Skeletal muscle tissue (tissue), 4 donors: ENCODE measurements around the gene SEPTIN1. TPM values are rescaled to one million over a fixed set of nuclear protein-coding genes. Genes with fewer than 3 reads are reported as not detected.
A peak's percentile ranks its signal among the peaks of the same experiment; 100 is the strongest.

ENCODE experiments used
- H3K27ac ChIP-seq: one replicate; pipeline ENCODE4 v1.7.0; 2013; ENCODE audit warnings: mild to moderate bottlenecking, low read depth, low read length, inconsistent platforms
- H3K27me3 ChIP-seq, 3 donors: one replicate each; pipeline ENCODE4 v1.7.0; 2013; ENCODE audit warnings: low read length in 3 of 3; ENCODE audit not compliant: control insufficient read depth in 3 of 3, insufficient read depth in 3 of 3
- H3K36me3 ChIP-seq, 3 donors: one replicate each; pipeline ENCODE4 v1.7.0; 2013; ENCODE audit warnings: low read length in 3 of 3; ENCODE audit not compliant: control insufficient read depth in 3 of 3, insufficient read depth in 3 of 3
- H3K4me1 ChIP-seq, 3 donors: one replicate each; pipeline ENCODE4 v1.7.0; 2013; ENCODE audit warnings: low read length in 3 of 3, mild to moderate bottlenecking in 3 of 3; ENCODE audit not compliant: control insufficient read depth in 3 of 3, insufficient read depth in 3 of 3
- H3K4me3 ChIP-seq, 3 donors: one replicate each; pipeline ENCODE4 v1.7.0; 2013; ENCODE audit warnings: low read length in 3 of 3
- H3K9ac ChIP-seq, 3 donors: one replicate each; pipeline ENCODE4 v1.7.0; 2013; ENCODE audit warnings: low read length in 3 of 3, mild to moderate bottlenecking in 3 of 3, moderate library complexity in 2 of 3, low read depth in 1 of 3
- H3K9me3 ChIP-seq, 3 donors: one replicate each; pipeline ENCODE4 v1.7.0; 2013; ENCODE audit warnings: low read length in 3 of 3; ENCODE audit not compliant: control insufficient read depth in 3 of 3
- total RNA-seq: library from RNA; depleted of rRNA; stranded (reverse); fragments of >200 nt; gene quantifications from one replicate; pipeline ENCODE4 v1.2.3, GENCODE V29; 2014
- donor health status: Osteomylitis.

The SEPTIN1 gene
- total RNA-seq = 0.52 TPM

- Histone ChIP-seq H3K36me3 (peaks cover 0 to 4% (median 0%) of the 10 kb centered on the region in 3 donors), H3K4me3 (no peak within 1 kb of the TSS), H3K27ac (peak within 1 kb of the TSS; percentile 9), H3K9me3 (no peaks in the 10 kb centered on the region), H3K4me1 (peaks cover 11 to 15% (median 12%) of the 10 kb centered on the region in 3 donors), H3K27me3 (no peaks in the 10 kb centered on the region), H3K9ac (no peak within 1 kb of the TSS)
Measured at GRCh38 chr16:30382111-30382881, at the start of gene SEPTIN1. Gene SEPTIN1 (minus strand): TSS chr16:30382561. CDS start chr16:30382542, 19 bp downstream.

- Histone ChIP-seq H3K27me3 (no peaks in the 10 kb centered on the region), H3K36me3 (peaks cover 7 to 10% (median 8%) of the 10 kb centered on the region in 3 donors), H3K4me1 (peaks cover 17 to 20% (median 20%) of the 10 kb centered on the region in 3 donors), H3K27ac (peak overlapping the region; percentile 80), H3K9me3 (no peaks in the 10 kb centered on the region), H3K9ac (peak overlapping the region; percentile 74 to 86 (median 84)), H3K4me3 (peak overlapping the region; percentile 81 to 94 (median 89))
Measured at GRCh38 chr16:30430428-30430970, 48.1 kb upstream of the SEPTIN1 start.

- Histone ChIP-seq H3K9ac (peak within 1 kb of the TSS; percentile 81 to 86 (median 84)), H3K27me3 (no peaks in the 10 kb centered on the region), H3K4me1 (peaks cover 17 to 20% (median 20%) of the 10 kb centered on the region in 3 donors), H3K27ac (peak within 1 kb of the TSS; percentile 80), H3K36me3 (peaks cover 7 to 10% (median 8%) of the 10 kb centered on the region in 3 donors), H3K9me3 (no peaks in the 10 kb centered on the region), H3K4me3 (peak within 1 kb of the TSS; percentile 81 to 94 (median 89))
Measured at GRCh38 chr16:30429678-30430427, 47.5 kb upstream of the SEPTIN1 start, which contains the start of gene DCTPP1. Gene DCTPP1 (minus strand): TSS chr16:30430030. CDS start chr16:30429980, 50 bp downstream.

- peak overlapping the region; percentile 81 to 86 (median 84) for H3K9ac ChIP-seq
- H3K27me3 ChIP-seq = no peaks in the 10 kb centered on the region
- peaks cover 17 to 20% (median 20%) of the 10 kb centered on the region in 3 donors for H3K4me1 ChIP-seq
- H3K36me3 ChIP-seq = peaks cover 9 to 14% (median 11%) of the 10 kb centered on the region in 3 donors
- peak overlapping the region; percentile 80 for H3K27ac ChIP-seq
- H3K4me3 ChIP-seq = peak overlapping the region; percentile 81 to 94 (median 89)
- no peaks in the 10 kb centered on the region for H3K9me3 ChIP-seq
Measured at GRCh38 chr16:30429418-30429677, 47.0 kb upstream of the SEPTIN1 start.

- Histone ChIP-seq H3K4me3 (no peak overlapping the region), H3K27ac (no peak overlapping the region), H3K9ac (no peak overlapping the region), H3K4me1 (peaks cover 17 to 20% (median 20%) of the 10 kb centered on the region in 3 donors), H3K9me3 (no peaks in the 10 kb centered on the region), H3K36me3 (peaks cover 18 to 25% (median 19%) of the 10 kb centered on the region in 3 donors), H3K27me3 (no peaks in the 10 kb centered on the region)
Measured at GRCh38 chr16:30428055-30428454, 45.7 kb upstream of the SEPTIN1 start.

GRCh38 chr16:30421010-30421409, 38.6 kb upstream of the SEPTIN1 start:
- peaks cover 11 to 20% (median 17%) of the 10 kb centered on the region in 3 donors for H3K36me3 ChIP-seq

GRCh38 chr16:30418350-30419181, 36.2 kb upstream of the SEPTIN1 start:
- H3K36me3 ChIP-seq = peaks cover under 1 to 19% (median 8%) of the 10 kb centered on the region in 3 donors
- H3K4me3 ChIP-seq = peak overlapping the region; percentile 59 to 82 (median 81)
- H3K4me1 ChIP-seq = peaks cover 4 to 18% (median 17%) of the 10 kb centered on the region in 3 donors
- H3K27ac ChIP-seq = peak overlapping the region; percentile 90
- no peaks in the 10 kb centered on the region for H3K27me3 ChIP-seq
- H3K9me3 ChIP-seq = no peaks in the 10 kb centered on the region
- peak overlapping the region; percentile 68 to 90 (median 75) for H3K9ac ChIP-seq

More at GRCh38 chr16:30421010-30421409, 38.6 kb upstream of the SEPTIN1 start:
- Histone ChIP-seq H3K9me3 (no peaks in the 10 kb centered on the region), H3K27me3 (no peaks in the 10 kb centered on the region), H3K9ac (no peak overlapping the region), H3K4me3 (no peak overlapping the region), H3K4me1 (peaks cover 4 to 18% (median 13%) of the 10 kb centered on the region in 3 donors), H3K27ac (no peak overlapping the region)

- peak overlapping the region; percentile 68 to 90 (median 75) for H3K9ac ChIP-seq
- peaks cover 4 to 18% (median 17%) of the 10 kb centered on the region in 3 donors for H3K4me1 ChIP-seq
- H3K4me3 ChIP-seq = peak overlapping the region; percentile 59 to 82 (median 81)
- H3K36me3 ChIP-seq = peaks cover 0 to 19% (median 4%) of the 10 kb centered on the region in 3 donors
- no peaks in the 10 kb centered on the region for H3K27me3 ChIP-seq
- peak overlapping the region; percentile 90 for H3K27ac ChIP-seq
- no peaks in the 10 kb centered on the region for H3K9me3 ChIP-seq
Measured at GRCh38 chr16:30417529-30418349, 35.4 kb upstream of the SEPTIN1 start.
